ENCODE measurements around the gene RAB4A. TPM values are rescaled to one million over a fixed set of nuclear protein-coding genes. Genes with fewer than 3 reads are reported as not detected.

Gene RAB4A
- polyA plus RNA-seq, 1 donor from 2014 or later, result 49.8 TPM

DNA sequence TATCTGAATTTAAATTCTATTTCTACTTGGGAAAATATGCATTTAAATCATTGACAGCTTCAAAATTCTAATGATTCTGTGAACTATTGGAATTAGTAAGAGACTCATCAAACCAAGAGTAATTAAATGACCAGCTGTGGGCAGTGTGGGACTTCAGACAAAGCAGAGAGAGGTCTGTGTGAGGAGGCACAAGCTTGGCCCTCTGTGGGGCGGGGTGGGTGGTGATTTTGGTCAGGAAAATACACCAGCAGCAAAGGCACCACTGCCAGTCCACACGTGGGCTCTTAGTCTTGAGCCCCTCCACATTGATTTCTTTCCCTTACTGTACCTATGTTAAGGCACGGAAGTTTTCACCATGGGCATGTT lies 39.2 kb upstream of the RAB4A start:
- Histone ChIP-seq H3K9me2 (ENCODE audit: insufficient read depth, low read length) (no peaks in the 10 kb centered on the region), H3F3A (ENCODE audit: insufficient read depth, low read length, poor library complexity, severe bottlenecking) (no peaks in the 10 kb centered on the region), H3K4me3 (ENCODE audit: low read length) (no peak overlapping the region), H3K36me3 (ENCODE audit: insufficient read depth, low read length) (no peaks in the 10 kb centered on the region), H3K4me2 (ENCODE audit: low read length) (no peak overlapping the region), H4K20me1 (ENCODE audit: insufficient read depth) (no peaks in the 10 kb centered on the region), H3K27ac (ENCODE audit: low read length) (no peak overlapping the region), H3K79me2 (replicated peaks; ENCODE audit: insufficient read depth, low read length) (no peaks in the 10 kb centered on the region), H3K9me3 (ENCODE audit: low read length) (no peaks in the 10 kb centered on the region), H3K9ac (ENCODE audit: low read length) (no peak overlapping the region), H2AFZ (ENCODE audit: low read depth, low read length) (no peak overlapping the region), H3K27me3 (ENCODE audit: insufficient read depth, low read depth, low read length) (no peaks in the 10 kb centered on the region)
- TF ChIP-seq EP300 (conservative IDR thresholded peaks at IDR 0.05; ENCODE audit: poor library complexity, severe bottlenecking), result no peak
- no peak for TF ChIP-seq POLR2AphosphoS5 (IDR thresholded peaks at IDR 0.05)
- TF ChIP-seq, protein P1, sequence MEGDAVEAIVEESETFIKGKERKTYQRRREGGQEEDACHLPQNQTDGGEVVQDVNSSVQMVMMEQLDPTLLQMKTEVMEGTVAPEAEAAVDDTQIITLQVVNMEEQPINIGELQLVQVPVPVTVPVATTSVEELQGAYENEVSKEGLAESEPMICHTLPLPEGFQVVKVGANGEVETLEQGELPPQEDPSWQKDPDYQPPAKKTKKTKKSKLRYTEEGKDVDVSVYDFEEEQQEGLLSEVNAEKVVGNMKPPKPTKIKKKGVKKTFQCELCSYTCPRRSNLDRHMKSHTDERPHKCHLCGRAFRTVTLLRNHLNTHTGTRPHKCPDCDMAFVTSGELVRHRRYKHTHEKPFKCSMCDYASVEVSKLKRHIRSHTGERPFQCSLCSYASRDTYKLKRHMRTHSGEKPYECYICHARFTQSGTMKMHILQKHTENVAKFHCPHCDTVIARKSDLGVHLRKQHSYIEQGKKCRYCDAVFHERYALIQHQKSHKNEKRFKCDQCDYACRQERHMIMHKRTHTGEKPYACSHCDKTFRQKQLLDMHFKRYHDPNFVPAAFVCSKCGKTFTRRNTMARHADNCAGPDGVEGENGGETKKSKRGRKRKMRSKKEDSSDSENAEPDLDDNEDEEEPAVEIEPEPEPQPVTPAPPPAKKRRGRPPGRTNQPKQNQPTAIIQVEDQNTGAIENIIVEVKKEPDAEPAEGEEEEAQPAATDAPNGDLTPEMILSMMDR (IDR thresholded peaks at IDR 0.05; ENCODE audit: poor library complexity, severe bottlenecking), result no peak
- no peak for TF ChIP-seq EZH2 (IDR thresholded peaks at IDR 0.05; ENCODE audit: borderline replicate concordance, insufficient read depth, low read length, poor library complexity, severe bottlenecking)
- no peak for TF ChIP-seq TAF1 (IDR thresholded peaks at IDR 0.05; ENCODE audit: low read depth)
- no peak for TF ChIP-seq MXI1 (conservative IDR thresholded peaks at IDR 0.05; ENCODE audit: poor library complexity, severe bottlenecking)
- TF ChIP-seq, protein P2, sequence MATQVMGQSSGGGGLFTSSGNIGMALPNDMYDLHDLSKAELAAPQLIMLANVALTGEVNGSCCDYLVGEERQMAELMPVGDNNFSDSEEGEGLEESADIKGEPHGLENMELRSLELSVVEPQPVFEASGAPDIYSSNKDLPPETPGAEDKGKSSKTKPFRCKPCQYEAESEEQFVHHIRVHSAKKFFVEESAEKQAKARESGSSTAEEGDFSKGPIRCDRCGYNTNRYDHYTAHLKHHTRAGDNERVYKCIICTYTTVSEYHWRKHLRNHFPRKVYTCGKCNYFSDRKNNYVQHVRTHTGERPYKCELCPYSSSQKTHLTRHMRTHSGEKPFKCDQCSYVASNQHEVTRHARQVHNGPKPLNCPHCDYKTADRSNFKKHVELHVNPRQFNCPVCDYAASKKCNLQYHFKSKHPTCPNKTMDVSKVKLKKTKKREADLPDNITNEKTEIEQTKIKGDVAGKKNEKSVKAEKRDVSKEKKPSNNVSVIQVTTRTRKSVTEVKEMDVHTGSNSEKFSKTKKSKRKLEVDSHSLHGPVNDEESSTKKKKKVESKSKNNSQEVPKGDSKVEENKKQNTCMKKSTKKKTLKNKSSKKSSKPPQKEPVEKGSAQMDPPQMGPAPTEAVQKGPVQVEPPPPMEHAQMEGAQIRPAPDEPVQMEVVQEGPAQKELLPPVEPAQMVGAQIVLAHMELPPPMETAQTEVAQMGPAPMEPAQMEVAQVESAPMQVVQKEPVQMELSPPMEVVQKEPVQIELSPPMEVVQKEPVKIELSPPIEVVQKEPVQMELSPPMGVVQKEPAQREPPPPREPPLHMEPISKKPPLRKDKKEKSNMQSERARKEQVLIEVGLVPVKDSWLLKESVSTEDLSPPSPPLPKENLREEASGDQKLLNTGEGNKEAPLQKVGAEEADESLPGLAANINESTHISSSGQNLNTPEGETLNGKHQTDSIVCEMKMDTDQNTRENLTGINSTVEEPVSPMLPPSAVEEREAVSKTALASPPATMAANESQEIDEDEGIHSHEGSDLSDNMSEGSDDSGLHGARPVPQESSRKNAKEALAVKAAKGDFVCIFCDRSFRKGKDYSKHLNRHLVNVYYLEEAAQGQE (IDR thresholded peaks at IDR 0.05; ENCODE audit: borderline replicate concordance), result no peak
- TF ChIP-seq SMC3 (conservative IDR thresholded peaks at IDR 0.05; ENCODE audit: poor library complexity), result no peak
- no peak for TF ChIP-seq RAD21 (conservative IDR thresholded peaks at IDR 0.05)

DNA sequence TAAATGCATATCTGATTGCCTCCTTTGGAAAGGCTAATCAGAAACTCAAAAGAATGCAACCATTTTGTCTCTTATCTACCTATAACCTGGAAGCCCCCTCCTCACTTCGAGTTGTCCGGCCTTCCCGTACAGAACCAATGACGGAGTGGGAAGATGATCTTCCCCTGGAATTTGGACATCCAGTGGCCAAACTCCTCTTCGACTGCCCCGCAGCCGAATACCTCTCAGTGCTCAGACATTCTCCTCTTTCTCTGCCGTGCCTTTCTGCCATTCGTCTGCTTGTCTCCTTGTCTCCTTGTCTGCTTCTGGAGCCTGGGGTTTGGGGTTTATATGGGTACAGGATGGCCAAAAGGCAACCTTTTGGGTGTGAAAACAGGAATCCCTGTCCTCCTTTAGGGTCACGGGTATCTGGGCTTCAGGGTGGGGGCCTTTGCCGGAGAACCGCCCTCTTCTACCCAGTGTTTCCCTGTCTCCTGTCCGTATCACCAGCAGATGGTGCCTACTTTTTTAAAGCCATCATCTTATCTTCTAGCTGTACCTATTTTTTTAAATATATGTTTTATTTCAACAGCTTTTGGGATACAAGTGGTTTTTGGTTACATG lies 35.9 kb upstream of the RAB4A start:
- H3K4me3 ChIP-seq (ENCODE audit: low read length), result no peak overlapping the region
- H3K79me2 ChIP-seq (replicated peaks; ENCODE audit: insufficient read depth, low read length), result no peaks in the 10 kb centered on the region
- H3K27me3 ChIP-seq (ENCODE audit: insufficient read depth, low read depth, low read length), result no peaks in the 10 kb centered on the region
- no peak overlapping the region for H2AFZ ChIP-seq (ENCODE audit: low read depth, low read length)
- H3K9me2 ChIP-seq (ENCODE audit: insufficient read depth, low read length), result no peaks in the 10 kb centered on the region
- H4K20me1 ChIP-seq (ENCODE audit: insufficient read depth), result no peaks in the 10 kb centered on the region
- no peaks in the 10 kb centered on the region for H3K36me3 ChIP-seq (ENCODE audit: insufficient read depth, low read length)
- H3F3A ChIP-seq (ENCODE audit: insufficient read depth, low read length, poor library complexity, severe bottlenecking), result no peaks in the 10 kb centered on the region
- H3K9me3 ChIP-seq (ENCODE audit: low read length), result no peaks in the 10 kb centered on the region
- TF ChIP-seq EZH2 (IDR thresholded peaks at IDR 0.05; ENCODE audit: borderline replicate concordance, insufficient read depth, low read length, poor library complexity, severe bottlenecking) (no peak), SMC3 (conservative IDR thresholded peaks at IDR 0.05; ENCODE audit: poor library complexity) (no peak)
- TF ChIP-seq, protein P2 (IDR thresholded peaks at IDR 0.05; ENCODE audit: borderline replicate concordance), result no peak
- no peak overlapping the region for H3K4me2 ChIP-seq (ENCODE audit: low read length)
- no peak overlapping the region for H3K27ac ChIP-seq (ENCODE audit: low read length)
- H3K9ac ChIP-seq (ENCODE audit: low read length), result no peak overlapping the region

Data from neural cell (in vitro differentiated cells).